ENCODE data around the gene VPS33A. TPM values are rescaled to one million over a fixed set of nuclear protein-coding genes. Genes with fewer than 3 reads are reported as not detected.

Gene VPS33A
- total and polyA plus RNA-seq, 2 of the 8 experiments (the other 6 are each of a cell fraction or from before 2014, with no cell fraction given) = 16.4 to 41.8 TPM

GRCh38 chr12:122245553-122245952 is 20.7 kb downstream of the VPS33A start:
- H2BK120ac ChIP-seq (replicated peaks; ENCODE audit: low read depth, low read length) = no peak overlapping the region
- H3K56ac ChIP-seq (replicated peaks; ENCODE audit: insufficient read length, low read depth, low read length) = no peak overlapping the region
- H3K4ac ChIP-seq (replicated peaks; ENCODE audit: insufficient read length, low read depth, low read length) = no peak overlapping the region
- no peak overlapping the region for H3K14ac ChIP-seq (ENCODE audit: insufficient read length)
- no peak overlapping the region for H4K91ac ChIP-seq (replicated peaks; ENCODE audit: insufficient read length, low read length)
- WGBS, 2 experiments (ENCODE audit: extremely low coverage in 1 of 2, insufficient coverage in 1 of 2, insufficient read length in 1 of 2, insufficient replicate concordance in 2 of 2, low coverage in 1 of 2, low lambda C conversion rate in 2 of 2, missing lambda C conversion rate in 1 of 2) = 60% methylated on average over 1 of the region's 1 CpG; no CpG with 5 or more reads in 1 of the 2 experiments
- H4K5ac ChIP-seq (ENCODE audit: insufficient read length, low read depth, low read length) = no peak overlapping the region
- no peak overlapping the region for H2BK20ac ChIP-seq (ENCODE audit: low read length)
- no peak overlapping the region for H3K23ac ChIP-seq (ENCODE audit: insufficient read length)
- no peak for TF ChIP-seq USF2 (IDR thresholded peaks at IDR 0.05; ENCODE audit: low read length)
- no peak for TF ChIP-seq ASH2L (IDR thresholded peaks at IDR 0.05; ENCODE audit: low read length)
- no peak for TF ChIP-seq JUN (IDR thresholded peaks at IDR 0.05; ENCODE audit: low read depth, low read length)
- TF ChIP-seq NANOG (IDR thresholded peaks at IDR 0.05; ENCODE audit: insufficient read depth, low read depth, low read length, poor library complexity, severe bottlenecking) = no peak
- no peak for TF ChIP-seq ATF2 (IDR thresholded peaks at IDR 0.05; ENCODE audit: low read length)
- no peak for TF ChIP-seq POU5F1 (IDR thresholded peaks at IDR 0.05; ENCODE audit: low read depth, low read length)
- no peak for TF ChIP-seq SRF (IDR thresholded peaks at IDR 0.05; ENCODE audit: low read depth, low read length)
- no peak for TF ChIP-seq CREB1 (IDR thresholded peaks at IDR 0.05)
- no peak for TF ChIP-seq ATF3 (IDR thresholded peaks at IDR 0.05; ENCODE audit: insufficient read depth, low read depth, low read length)
- TF ChIP-seq SAP30 (IDR thresholded peaks at IDR 0.05; ENCODE audit: insufficient read depth, insufficient replicate concordance, low read length) = no peak
- TF ChIP-seq NRF1 (IDR thresholded peaks at IDR 0.05; ENCODE audit: low read depth, low read length) = no peak
- no peaks in the 10 kb centered on the region for H4K20me1 ChIP-seq (replicated peaks in 1 of 2; ENCODE audit: control insufficient read depth in 1 of 2, insufficient read depth in 2 of 2, low read length in 2 of 2)
- no peaks in the 10 kb centered on the region for H3K4me1 ChIP-seq (replicated peaks in 1 of 4; ENCODE audit: control insufficient read depth in 3 of 4, insufficient read depth in 4 of 4, low read length in 3 of 4)
- H3K79me1 ChIP-seq (ENCODE audit: low read depth, low read length) = no peaks in the 10 kb centered on the region
- no peak overlapping the region for H3K18ac ChIP-seq (ENCODE audit: extremely low read depth, low read length)
- no peak for FAIRE-seq
- H2AFZ ChIP-seq (ENCODE audit: low read length) = no peak overlapping the region
- DNase-seq (ENCODE audit: low read depth in 1 of 2, low spot score in 2 of 2) = no peak
- H2BK15ac ChIP-seq (ENCODE audit: low read length) = no peak overlapping the region
- ChIA-PET CTCF (ENCODE audit: partially characterized antibody) (interaction anchor here (1.1 kb wide), 1 partner anchor 54 kb away, joined by 3 read pairs; no protein-coding TSS in a partner anchor), POLR2A (ENCODE audit: partially characterized antibody) (interaction anchor here (2.0 kb wide), 1 partner anchor 13 kb away, joined by 5 read pairs; no protein-coding TSS in a partner anchor)
- H3K27ac ChIP-seq (ENCODE audit: low read depth, low read length) = no peak overlapping the region
- no peak overlapping the region for H3K9ac ChIP-seq (replicated peaks in 1 of 4; ENCODE audit: extremely low read depth in 1 of 4, low read depth in 3 of 4, low read length in 3 of 4)
- no peak overlapping the region for H2BK12ac ChIP-seq (ENCODE audit: low read depth, low read length)
- no peak overlapping the region for H4K8ac ChIP-seq (ENCODE audit: extremely low read depth, insufficient read depth, low read length)
- H3K9me3 ChIP-seq (ENCODE audit: insufficient read depth in 2 of 2, low read depth in 1 of 2, low read length in 1 of 2) = no peaks in the 10 kb centered on the region
- H3K4me3 ChIP-seq (ENCODE audit: extremely low read depth in 1 of 4, insufficient read depth in 2 of 4, low read depth in 3 of 4, low read length in 4 of 4) = no peak overlapping the region
- no peaks in the 10 kb centered on the region for H3K27me3 ChIP-seq (replicated peaks in 1 of 4; ENCODE audit: control insufficient read depth in 3 of 4, extremely low read depth in 1 of 4, insufficient read depth in 3 of 4, low read length in 3 of 4)
- no peak overlapping the region for H2AK5ac ChIP-seq (ENCODE audit: low read depth, low read length)
- H3K79me2 ChIP-seq (ENCODE audit: control insufficient read depth in 1 of 2, insufficient read depth in 2 of 2, low read length in 2 of 2) = no peaks in the 10 kb centered on the region
- H2BK5ac ChIP-seq (ENCODE audit: low read depth, low read length) = no peak overlapping the region
- no peak overlapping the region for H3K4me2 ChIP-seq (ENCODE audit: insufficient read depth in 1 of 2, low read depth in 2 of 2, low read length in 2 of 2)
- H3K23me2 ChIP-seq (ENCODE audit: low read depth, low read length) = no peaks in the 10 kb centered on the region
- peaks cover 0 to 14% (median 3%) of the 10 kb centered on the region in 4 experiments; a peak in 5 of 8 replicates for H3K36me3 ChIP-seq (ENCODE audit: control insufficient read depth in 2 of 4, insufficient read depth in 4 of 4, low read length in 3 of 4)
